WTC11 (cell line): ENCODE data around the gene KCNMB4. TPM values are rescaled to one million over a fixed set of nuclear protein-coding genes. Genes with fewer than 3 reads are reported as not detected.

Source experiments
- ATAC-seq: fragments of 200-7000 bp; cut with Tn5 transposase; 2 replicates; pipeline ENCODE4 v1.10.0; 2021; ENCODE audit warnings: mild to moderate bottlenecking, moderate library complexity
- CTCF ChIA-PET: fragments of 300-600 bp; sonication (Branson Sonifier 250); formaldehyde crosslinking; loops from one replicate; lab custom pipeline; 2021; ENCODE audit warnings: antibody characterized with exemption; lab: Charles Lee
- POLR2A ChIA-PET: fragments of 350-600 bp; sonication (Branson Sonifier 250); formaldehyde crosslinking; loops from one replicate; lab custom pipeline; 2021; ENCODE audit warnings: antibody characterized with exemption; lab: Charles Lee
- DNase-seq: peaks from one replicate; pipeline ENCODE4 v3.0.0; 2021; ENCODE audit warnings: low spot score
- H3K27ac Mint-ChIP-seq: 2 replicates; pipeline ENCODE4 v1.8.0; 2021; ENCODE audit warnings: mixed read lengths
- H3K27me3 Mint-ChIP-seq: 2 replicates; pipeline ENCODE4 v1.8.0; 2021; ENCODE audit warnings: low read depth, mild to moderate bottlenecking, moderate library complexity, mixed read lengths
- H3K36me3 Mint-ChIP-seq: 2 replicates; pipeline ENCODE4 v1.8.0; 2021; ENCODE audit warnings: mixed read lengths
- H3K4me1 Mint-ChIP-seq: 2 replicates; pipeline ENCODE4 v1.8.0; 2022; ENCODE audit warnings: mixed read lengths
- H3K4me3 Mint-ChIP-seq: 2 replicates; pipeline ENCODE4 v1.8.0; 2021; ENCODE audit warnings: mild to moderate bottlenecking, moderate library complexity, mixed read lengths
- H3K9me3 Mint-ChIP-seq: 2 replicates; pipeline ENCODE4 v1.8.0; 2021; ENCODE audit warnings: mixed read lengths
- ESRRA ChIP-seq: sonication (generic); formaldehyde crosslinking; IDR thresholded peaks from 2 replicates; pipeline ENCODE4 v1.8.1; 2022; ENCODE audit warnings: mild to moderate bottlenecking, missing genetic modification reagents, borderline replicate concordance
- GABPB1 ChIP-seq: sonication (generic); formaldehyde crosslinking; IDR thresholded peaks from 2 replicates; pipeline ENCODE4 v1.8.1; 2023; ENCODE audit warnings: mild to moderate bottlenecking, missing genetic modification reagents
- GRHL2 ChIP-seq: fragments of 250-450 bp; sonication (Bioruptor Pico); IDR thresholded peaks from 2 replicates; pipeline ENCODE4 v1.8.0; 2022; ENCODE audit warnings: mild to moderate bottlenecking, moderate library complexity; ENCODE audit not compliant: insufficient replicate concordance, severe bottlenecking
- NFYB ChIP-seq: sonication (generic); formaldehyde crosslinking; conservative IDR thresholded peaks from 2 replicates; pipeline ENCODE4 v1.8.0; 2022; ENCODE audit warnings: low read depth, missing genetic modification reagents
- PRRX2 ChIP-seq: fragments of 250-450 bp; sonication (Bioruptor Pico); IDR thresholded peaks from 2 replicates; pipeline ENCODE4 v1.8.0; 2021; ENCODE audit warnings: mild to moderate bottlenecking
- SMAD4 ChIP-seq: sonication (generic); formaldehyde crosslinking; IDR thresholded peaks from 2 replicates; pipeline ENCODE4 v1.8.0; 2022; ENCODE audit warnings: mild to moderate bottlenecking, missing genetic modification reagents
- SP1 ChIP-seq: sonication (generic); formaldehyde crosslinking; conservative IDR thresholded peaks from 2 replicates; pipeline ENCODE4 v1.8.1; 2022; ENCODE audit warnings: missing genetic modification reagents
- ZNF121 ChIP-seq: sonication (generic); formaldehyde crosslinking; IDR thresholded peaks from 2 replicates; pipeline ENCODE4 v1.8.0; 2023; ENCODE audit warnings: missing genetic modification reagents
- ZNF138 ChIP-seq: sonication (generic); formaldehyde crosslinking; conservative IDR thresholded peaks from 2 replicates; pipeline ENCODE4 v1.8.1; 2022; ENCODE audit warnings: mild to moderate bottlenecking, moderate library complexity, missing genetic modification reagents
- ZNF263 ChIP-seq: sonication (generic); formaldehyde crosslinking; IDR thresholded peaks from 2 replicates; pipeline ENCODE4 v1.8.1; 2022; ENCODE audit warnings: low read depth, mild to moderate bottlenecking, moderate library complexity, missing genetic modification reagents
- ZNF317 ChIP-seq: sonication (generic); formaldehyde crosslinking; IDR thresholded peaks from 2 replicates; pipeline ENCODE4 v1.8.1; 2023; ENCODE audit warnings: low read depth, mild to moderate bottlenecking, moderate library complexity, missing genetic modification reagents, borderline replicate concordance
- ZNF425 ChIP-seq: fragments of 250-450 bp; sonication (Bioruptor Pico); conservative IDR thresholded peaks from 2 replicates; pipeline ENCODE4 v1.9.0; 2021; ENCODE audit warnings: mild to moderate bottlenecking
- total RNA-seq: library from RNA; stranded (reverse); gene quantifications from 3 replicates; pipeline ENCODE4 v1.2.3, GENCODE V29; 2021
- TF ChIP-seq, protein P1 (sequence below): fragments of 250-450 bp; sonication (Bioruptor Pico); IDR thresholded peaks from 2 replicates; pipeline ENCODE4 v2.1.2; 2022; ENCODE audit warnings: mild to moderate bottlenecking, moderate library complexity
- TF ChIP-seq, protein P2 (sequence below): sonication (generic); formaldehyde crosslinking; IDR thresholded peaks from 2 replicates; pipeline ENCODE4 v1.8.1; 2023; ENCODE audit warnings: mild to moderate bottlenecking, moderate library complexity, missing genetic modification reagents
- TF ChIP-seq, protein P3 (sequence below): sonication (generic); formaldehyde crosslinking; IDR thresholded peaks from 2 replicates; pipeline ENCODE4 v1.8.0; 2022; ENCODE audit warnings: mild to moderate bottlenecking, missing genetic modification reagents
- TF ChIP-seq, protein P4 (sequence below): sonication (generic); formaldehyde crosslinking; IDR thresholded peaks from 2 replicates; pipeline ENCODE4 v1.8.0; 2022; ENCODE audit warnings: mild to moderate bottlenecking, missing genetic modification reagents
- TF ChIP-seq, protein P5 (sequence below): fragments of 250-450 bp; sonication (Bioruptor Pico); IDR thresholded peaks from 2 replicates; pipeline ENCODE4 v1.8.0; 2021; ENCODE audit warnings: mild to moderate bottlenecking

KCNMB4 gene
- total RNA-seq, 1 experiment from 2014 or later: 23.3 TPM

DNA sequence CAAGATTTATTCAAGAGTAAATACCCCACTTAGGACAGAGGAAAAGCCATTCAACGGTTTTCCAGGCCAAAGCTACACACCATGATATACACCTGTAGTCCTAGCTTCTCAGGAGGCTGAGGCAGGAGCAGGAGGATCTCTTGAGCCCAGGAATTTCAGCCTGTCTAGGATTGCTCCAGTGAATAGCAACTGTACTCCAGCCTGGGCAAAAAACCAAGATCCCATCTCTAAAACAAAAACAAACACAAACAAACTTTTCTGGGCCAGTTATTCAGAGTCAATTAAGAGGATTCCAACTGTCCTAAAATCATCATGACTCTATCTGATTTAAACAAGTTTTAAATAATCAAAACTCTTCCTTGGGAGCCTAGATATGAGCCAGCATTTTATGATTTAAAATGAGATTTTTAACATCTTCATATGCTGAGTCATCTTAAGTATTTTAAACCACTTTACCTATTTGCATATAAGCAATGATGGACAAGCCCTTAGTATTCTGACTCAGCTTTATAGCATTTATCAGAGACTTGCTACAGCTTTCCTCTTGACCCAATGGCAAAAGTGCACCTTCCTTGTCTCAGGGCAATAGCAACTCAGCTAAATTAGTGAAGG is 77.1 kb downstream of the KCNMB4 start:
- no peaks in the 10 kb centered on the region for H3K27me3 Mint-ChIP-seq
- POLR2A ChIA-PET: interaction anchor here (0.8 kb wide), 1 partner anchor 186 kb away, joined by 5 read pairs; no protein-coding TSS in a partner anchor
- peaks cover 3% of the 10 kb centered on the region; the same call in 1 of the 2 replicates for H3K4me1 Mint-ChIP-seq
- peaks cover 4% of the 10 kb centered on the region for H3K9me3 Mint-ChIP-seq
- DNase-seq (no peak), ATAC-seq (no peak)
- no peak overlapping the region for H3K4me3 Mint-ChIP-seq
- TF ChIP-seq GRHL2 (CRISPR knock-in tag) (no peak), SMAD4 (CRISPR knock-in tag) (no peak), PRRX2 (CRISPR knock-in tag) (no peak), GABPB1 (CRISPR knock-in tag) (no peak), ESRRA (CRISPR knock-in tag) (no peak), ZNF121 (CRISPR knock-in tag) (no peak), ZNF263 (no peak), SP1 (CRISPR knock-in tag) (no peak), NFYB (CRISPR knock-in tag) (no peak), ZNF138 (CRISPR knock-in tag) (no peak), ZNF317 (CRISPR knock-in tag) (no peak), ZNF425 (CRISPR knock-in tag) (no peak)
- TF ChIP-seq, protein P1, sequence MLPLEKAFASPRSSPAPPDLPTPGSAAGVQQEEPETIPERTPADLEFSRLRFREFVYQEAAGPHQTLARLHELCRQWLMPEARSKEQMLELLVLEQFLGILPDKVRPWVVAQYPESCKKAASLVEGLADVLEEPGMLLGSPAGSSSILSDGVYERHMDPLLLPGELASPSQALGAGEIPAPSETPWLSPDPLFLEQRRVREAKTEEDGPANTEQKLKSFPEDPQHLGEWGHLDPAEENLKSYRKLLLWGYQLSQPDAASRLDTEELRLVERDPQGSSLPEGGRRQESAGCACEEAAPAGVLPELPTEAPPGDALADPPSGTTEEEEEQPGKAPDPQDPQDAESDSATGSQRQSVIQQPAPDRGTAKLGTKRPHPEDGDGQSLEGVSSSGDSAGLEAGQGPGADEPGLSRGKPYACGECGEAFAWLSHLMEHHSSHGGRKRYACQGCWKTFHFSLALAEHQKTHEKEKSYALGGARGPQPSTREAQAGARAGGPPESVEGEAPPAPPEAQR (CRISPR knock-in tag): no peak
- TF ChIP-seq, protein P2, sequence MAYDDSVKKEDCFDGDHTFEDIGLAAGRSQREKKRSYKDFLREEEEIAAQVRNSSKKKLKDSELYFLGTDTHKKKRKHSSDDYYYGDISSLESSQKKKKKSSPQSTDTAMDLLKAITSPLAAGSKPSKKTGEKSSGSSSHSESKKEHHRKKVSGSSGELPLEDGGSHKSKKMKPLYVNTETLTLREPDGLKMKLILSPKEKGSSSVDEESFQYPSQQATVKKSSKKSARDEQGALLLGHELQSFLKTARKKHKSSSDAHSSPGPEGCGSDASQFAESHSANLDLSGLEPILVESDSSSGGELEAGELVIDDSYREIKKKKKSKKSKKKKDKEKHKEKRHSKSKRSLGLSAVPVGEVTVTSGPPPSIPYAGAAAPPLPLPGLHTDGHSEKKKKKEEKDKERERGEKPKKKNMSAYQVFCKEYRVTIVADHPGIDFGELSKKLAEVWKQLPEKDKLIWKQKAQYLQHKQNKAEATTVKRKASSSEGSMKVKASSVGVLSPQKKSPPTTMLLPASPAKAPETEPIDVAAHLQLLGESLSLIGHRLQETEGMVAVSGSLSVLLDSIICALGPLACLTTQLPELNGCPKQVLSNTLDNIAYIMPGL (CRISPR knock-in tag): no peak
- TF ChIP-seq, protein P3, sequence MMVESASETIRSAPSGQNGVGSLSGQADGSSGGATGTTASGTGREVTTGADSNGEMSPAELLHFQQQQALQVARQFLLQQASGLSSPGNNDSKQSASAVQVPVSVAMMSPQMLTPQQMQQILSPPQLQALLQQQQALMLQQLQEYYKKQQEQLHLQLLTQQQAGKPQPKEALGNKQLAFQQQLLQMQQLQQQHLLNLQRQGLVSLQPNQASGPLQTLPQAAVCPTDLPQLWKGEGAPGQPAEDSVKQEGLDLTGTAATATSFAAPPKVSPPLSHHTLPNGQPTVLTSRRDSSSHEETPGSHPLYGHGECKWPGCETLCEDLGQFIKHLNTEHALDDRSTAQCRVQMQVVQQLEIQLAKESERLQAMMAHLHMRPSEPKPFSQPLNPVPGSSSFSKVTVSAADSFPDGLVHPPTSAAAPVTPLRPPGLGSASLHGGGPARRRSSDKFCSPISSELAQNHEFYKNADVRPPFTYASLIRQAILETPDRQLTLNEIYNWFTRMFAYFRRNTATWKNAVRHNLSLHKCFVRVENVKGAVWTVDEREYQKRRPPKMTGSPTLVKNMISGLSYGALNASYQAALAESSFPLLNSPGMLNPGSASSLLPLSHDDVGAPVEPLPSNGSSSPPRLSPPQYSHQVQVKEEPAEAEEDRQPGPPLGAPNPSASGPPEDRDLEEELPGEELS (CRISPR knock-in tag): no peak
- TF ChIP-seq, protein P4, sequence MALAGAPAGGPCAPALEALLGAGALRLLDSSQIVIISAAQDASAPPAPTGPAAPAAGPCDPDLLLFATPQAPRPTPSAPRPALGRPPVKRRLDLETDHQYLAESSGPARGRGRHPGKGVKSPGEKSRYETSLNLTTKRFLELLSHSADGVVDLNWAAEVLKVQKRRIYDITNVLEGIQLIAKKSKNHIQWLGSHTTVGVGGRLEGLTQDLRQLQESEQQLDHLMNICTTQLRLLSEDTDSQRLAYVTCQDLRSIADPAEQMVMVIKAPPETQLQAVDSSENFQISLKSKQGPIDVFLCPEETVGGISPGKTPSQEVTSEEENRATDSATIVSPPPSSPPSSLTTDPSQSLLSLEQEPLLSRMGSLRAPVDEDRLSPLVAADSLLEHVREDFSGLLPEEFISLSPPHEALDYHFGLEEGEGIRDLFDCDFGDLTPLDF (CRISPR knock-in tag): no peak
- TF ChIP-seq, protein P5, sequence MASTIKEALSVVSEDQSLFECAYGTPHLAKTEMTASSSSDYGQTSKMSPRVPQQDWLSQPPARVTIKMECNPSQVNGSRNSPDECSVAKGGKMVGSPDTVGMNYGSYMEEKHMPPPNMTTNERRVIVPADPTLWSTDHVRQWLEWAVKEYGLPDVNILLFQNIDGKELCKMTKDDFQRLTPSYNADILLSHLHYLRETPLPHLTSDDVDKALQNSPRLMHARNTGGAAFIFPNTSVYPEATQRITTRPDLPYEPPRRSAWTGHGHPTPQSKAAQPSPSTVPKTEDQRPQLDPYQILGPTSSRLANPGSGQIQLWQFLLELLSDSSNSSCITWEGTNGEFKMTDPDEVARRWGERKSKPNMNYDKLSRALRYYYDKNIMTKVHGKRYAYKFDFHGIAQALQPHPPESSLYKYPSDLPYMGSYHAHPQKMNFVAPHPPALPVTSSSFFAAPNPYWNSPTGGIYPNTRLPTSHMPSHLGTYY (CRISPR knock-in tag): no peak
- H3K36me3 Mint-ChIP-seq: peaks cover 3% of the 10 kb centered on the region; the same call in 1 of the 2 replicates
- H3K27ac Mint-ChIP-seq: no peak overlapping the region
- CTCF ChIA-PET: interaction anchor here (1.5 kb wide), 1 partner anchor 134 kb away, joined by 4 read pairs; no protein-coding TSS in a partner anchor
